ENCODE measurements around the gene CDRT4.

Gene CDRT4

DNA sequence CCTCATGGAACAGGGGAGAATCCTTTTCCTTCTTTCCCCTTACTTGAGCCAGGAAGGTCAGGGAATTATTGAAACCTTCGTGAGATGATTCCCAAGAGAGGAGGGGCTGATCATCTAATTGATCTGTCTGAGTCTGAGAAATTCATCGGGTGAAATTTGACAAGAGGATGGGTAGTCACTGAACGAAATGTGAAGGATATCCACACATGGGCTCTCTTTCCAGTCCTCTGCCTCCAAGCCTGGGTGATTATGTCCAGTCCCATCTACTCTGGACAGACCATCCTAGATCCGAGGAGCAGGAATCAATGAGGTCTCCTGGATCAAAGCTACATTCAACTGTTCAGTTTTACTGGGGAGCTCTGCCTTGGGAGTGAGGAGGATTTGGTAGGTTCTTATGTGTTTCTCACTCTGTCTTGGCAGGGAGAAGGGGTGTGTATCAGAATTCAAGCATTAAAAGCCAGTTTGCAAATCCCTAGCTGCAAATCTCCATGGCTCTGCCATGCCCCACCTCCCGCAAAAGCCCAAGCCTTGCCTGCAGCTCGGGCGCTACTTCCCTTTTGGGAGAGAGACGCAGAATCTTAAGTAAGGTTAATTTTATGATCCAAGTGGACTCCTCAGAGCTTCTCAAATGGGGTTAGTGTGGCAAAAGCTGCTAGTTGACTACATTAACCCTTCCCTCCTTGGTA, 78.9 kb downstream of the CDRT4 start:
- no peak for DNase-seq

- no peak for DNase-seq
Observed at GRCh38 chr17:15386083-15386482, 81.3 kb downstream of the CDRT4 start.

All from activated CD4-positive, alpha-beta T cell treated with anti-CD3 and anti-CD28 coated beads, Interleukin-2, amount 50 U/mL, for 4 hours (primary cell).